OCI-M2 (cell line): ENCODE measurements around the gene TIPRL.

Source experiments
- DNase-seq: peaks from one replicate; lab custom pipeline; 2025; ENCODE audit not compliant: unreplicated experiment; lab: John Stamatoyannopoulos, UW

Gene TIPRL

DNA sequence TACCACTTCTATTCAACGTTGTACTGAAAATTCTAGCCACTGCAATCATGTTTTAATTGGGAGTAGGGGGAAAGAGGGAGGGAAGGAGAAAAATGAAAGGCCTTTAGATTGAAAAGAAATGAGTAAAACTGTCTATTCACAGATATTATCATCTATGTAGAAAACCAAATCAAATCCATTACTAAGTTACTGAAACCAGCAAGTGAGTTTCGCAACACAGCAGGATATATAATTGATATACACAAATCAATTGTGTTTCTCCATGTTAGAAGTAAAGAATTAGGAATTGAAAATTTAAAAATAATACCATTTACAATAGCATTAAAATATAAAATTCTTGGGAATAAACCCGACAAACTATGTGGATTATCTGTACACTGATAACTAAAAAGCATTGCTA lies 66.3 kb downstream of the TIPRL start:
- no peak for DNase-seq

DNA sequence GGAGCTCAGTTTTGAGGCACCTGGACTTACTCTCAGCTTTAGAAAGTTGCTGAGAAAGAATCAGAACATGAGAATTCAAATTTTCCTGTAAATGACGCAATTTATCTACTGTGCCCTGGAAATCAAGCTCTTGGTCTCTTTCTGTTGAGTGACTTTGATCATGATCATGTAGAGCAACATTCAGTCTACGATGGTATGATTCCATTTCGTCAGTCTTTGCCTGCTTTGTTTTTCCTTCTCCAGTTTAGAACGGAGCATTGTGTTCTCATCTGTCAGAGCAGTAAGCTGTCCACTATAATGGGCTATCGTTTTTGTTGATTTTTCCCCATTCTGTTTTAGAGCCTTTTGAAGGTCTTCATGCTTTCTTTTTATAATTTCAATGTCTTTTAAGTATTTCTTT lies 67.7 kb downstream of the TIPRL start:
- DNase-seq = no peak
